Smooth muscle cell (in vitro differentiated cells): ENCODE data around the gene FAM222A. TPM values are rescaled to one million over a fixed set of nuclear protein-coding genes. Genes with fewer than 3 reads are reported as not detected.

ENCODE experiments used
- DNase-seq: peaks from one replicate; lab custom pipeline; 2025; ENCODE audit not compliant: unreplicated experiment; lab: John Stamatoyannopoulos, UW
- H2AFZ ChIP-seq: fragments of 200-600 bp; sonication (generic); 2 replicates; pipeline ENCODE4 v1.6.0; 2016; ENCODE audit warnings: antibody characterized with exemption, low read depth, mild to moderate bottlenecking
- H3F3A ChIP-seq: fragments of 200-600 bp; sonication (generic); 2 replicates; pipeline ENCODE4 v1.6.0; 2017; ENCODE audit warnings: antibody characterized with exemption, low read depth
- H3K27ac ChIP-seq: fragments of 200-600 bp; sonication (generic); 2 replicates; pipeline ENCODE4 v1.5.1; 2016; ENCODE audit warnings: low read depth, mild to moderate bottlenecking
- H3K27me3 ChIP-seq: fragments of 200-600 bp; sonication (generic); 2 replicates; pipeline ENCODE4 v1.6.1; 2016; ENCODE audit warnings: low read depth, mild to moderate bottlenecking
- H3K36me3 ChIP-seq: fragments of 200-600 bp; sonication (generic); 2 replicates; pipeline ENCODE4 v1.5.1; 2016; ENCODE audit warnings: low read depth
- H3K4me1 ChIP-seq: fragments of 200-600 bp; sonication (generic); 2 replicates; pipeline ENCODE4 v1.5.1; 2016; ENCODE audit warnings: low read depth
- H3K4me2 ChIP-seq: fragments of 200-600 bp; sonication (generic); 2 replicates; pipeline ENCODE4 v1.6.0; 2016; ENCODE audit warnings: mild to moderate bottlenecking
- H3K4me3 ChIP-seq: fragments of 200-600 bp; sonication (generic); 2 replicates; pipeline ENCODE4 v1.5.1; 2016; ENCODE audit warnings: mild to moderate bottlenecking
- H3K79me2 ChIP-seq: fragments of 200-600 bp; sonication (generic); 2 replicates; pipeline ENCODE4 v1.6.0; 2016; ENCODE audit warnings: low read depth, mild to moderate bottlenecking
- H3K9ac ChIP-seq: fragments of 200-600 bp; sonication (generic); 2 replicates; pipeline ENCODE4 v1.6.0; 2016; ENCODE audit warnings: low read depth
- H3K9me3 ChIP-seq: fragments of 200-600 bp; sonication (generic); replicated peaks from 2 replicates; pipeline ENCODE4 v1.5.1; 2016; ENCODE audit warnings: low read depth
- H4K20me1 ChIP-seq: fragments of 200-600 bp; sonication (generic); 2 replicates; pipeline ENCODE4 v1.6.0; 2016; ENCODE audit warnings: low read depth
- CTCF ChIP-seq: fragments of 200-600 bp; sonication (generic); IDR thresholded peaks from 2 replicates; pipeline ENCODE4 v1.5.1; 2017; ENCODE audit warnings: borderline replicate concordance, mild to moderate bottlenecking, antibody characterized with exemption; ENCODE audit not compliant: insufficient read depth, poor library complexity, severe bottlenecking
- WGBS: methylation state at CpG from one replicate; pipeline ENCODE4 v1.1.7; 2016; ENCODE audit warnings: low lambda C conversion rate; 5-methylcytosine and 5-hydroxymethylcytosine counted together
- polyA plus RNA-seq: library from polyadenylated mRNA; unstranded; fragments of >200 nt; fragmentation: Nextera tagmentation; extraction: Ambion mirVana; gene quantifications from 2 replicates; pipeline ENCODE4 v1.2.1, GENCODE V29; 2016
- total RNA-seq: library from RNA; depleted of rRNA; stranded (reverse); fragments of >200 nt; gene quantifications from 2 replicates; pipeline ENCODE4 v1.2.3, GENCODE V29; 2014

The FAM222A gene
- total and polyA plus RNA-seq, 2 experiments from 2014 or later: 0.85 to 1.7 TPM

- Histone ChIP-seq H3K27ac (no peak overlapping the region), H3K9ac (no peak overlapping the region), H3K4me1 (peaks cover 38% of the 10 kb centered on the region), H3K36me3 (no peaks in the 10 kb centered on the region), H2AFZ (no peak overlapping the region), H3F3A (no peaks in the 10 kb centered on the region), H3K9me3 (no peaks in the 10 kb centered on the region), H3K79me2 (no peaks in the 10 kb centered on the region), H4K20me1 (no peaks in the 10 kb centered on the region), H3K4me3 (no peak overlapping the region), H3K4me2 (no peak overlapping the region), H3K27me3 (peaks cover under 1% of the 10 kb centered on the region)
- TF ChIP-seq CTCF: no peak
- no peak for DNase-seq
- WGBS: 80% methylated on average over 6 of the region's 6 CpGs
These were observed 38.2 kb upstream of the FAM222A start for GRCh38 chr12:109675411-109675810.

GRCh38 chr12:109677279-109677691 lies 36.3 kb upstream of the FAM222A start:
- Histone ChIP-seq H3K4me1 (peaks cover 30% of the 10 kb centered on the region), H3K27me3 (no peaks in the 10 kb centered on the region), H3K9ac (no peak overlapping the region), H2AFZ (no peak overlapping the region), H3K36me3 (no peaks in the 10 kb centered on the region), H3F3A (no peaks in the 10 kb centered on the region), H3K79me2 (no peaks in the 10 kb centered on the region), H4K20me1 (no peaks in the 10 kb centered on the region), H3K4me3 (no peak overlapping the region), H3K27ac (no peak overlapping the region), H3K4me2 (no peak overlapping the region), H3K9me3 (no peaks in the 10 kb centered on the region)
- WGBS: 76% methylated on average over 12 of the region's 12 CpGs
- DNase-seq: no peak
- TF ChIP-seq CTCF: no peak

- Histone ChIP-seq H3K4me3 (no peak overlapping the region), H3K9ac (no peak overlapping the region), H3K9me3 (no peaks in the 10 kb centered on the region), H3K4me2 (no peak overlapping the region), H3K27me3 (no peaks in the 10 kb centered on the region), H3K27ac (no peak overlapping the region), H4K20me1 (no peaks in the 10 kb centered on the region), H3K4me1 (peaks cover 30% of the 10 kb centered on the region), H2AFZ (no peak overlapping the region), H3F3A (no peaks in the 10 kb centered on the region), H3K79me2 (no peaks in the 10 kb centered on the region), H3K36me3 (no peaks in the 10 kb centered on the region)
- TF ChIP-seq CTCF: no peak
- no peak for DNase-seq
- 25% methylated on average over 7 of the region's 7 CpGs for WGBS
These were observed 34.9 kb upstream of the FAM222A start for GRCh38 chr12:109678719-109679118.

GRCh38 chr12:109679501-109680263 lies 33.9 kb upstream of the FAM222A start:
- Histone ChIP-seq H3K4me1 (peaks cover 30% of the 10 kb centered on the region), H3K79me2 (no peaks in the 10 kb centered on the region), H3K27me3 (no peaks in the 10 kb centered on the region), H3K9ac (no peak overlapping the region), H3F3A (no peaks in the 10 kb centered on the region), H3K36me3 (no peaks in the 10 kb centered on the region), H3K4me3 (no peak overlapping the region), H3K27ac (no peak overlapping the region), H2AFZ (no peak overlapping the region), H4K20me1 (no peaks in the 10 kb centered on the region), H3K9me3 (no peaks in the 10 kb centered on the region), H3K4me2 (no peak overlapping the region)
- DNase-seq: no peak
- TF ChIP-seq CTCF: no peak
- 68% methylated on average over 8 of the region's 8 CpGs for WGBS
